GM12875 (cell line): ENCODE data around the gene PFDN1.
"Not testable (repeated sequence)": the region's sequence is repeated elsewhere in the genome, so short reads cannot be mapped to it uniquely, and the experiment has no call there.

Experiments used
- H3K4me3 ChIP-seq: one replicate; pipeline ENCODE4 v1.5.1; 2011; ENCODE audit warnings: low read depth, low read length, control low read depth
- TF ChIP-seq, protein P1 (sequence below): IDR thresholded peaks from 2 replicates; pipeline ENCODE4 v1.5.1; 2011; ENCODE audit warnings: low read depth, mild to moderate bottlenecking, control low read depth, inconsistent platforms, low read length, moderate library complexity, borderline replicate concordance; ENCODE audit not compliant: insufficient read depth

Gene PFDN1

DNA sequence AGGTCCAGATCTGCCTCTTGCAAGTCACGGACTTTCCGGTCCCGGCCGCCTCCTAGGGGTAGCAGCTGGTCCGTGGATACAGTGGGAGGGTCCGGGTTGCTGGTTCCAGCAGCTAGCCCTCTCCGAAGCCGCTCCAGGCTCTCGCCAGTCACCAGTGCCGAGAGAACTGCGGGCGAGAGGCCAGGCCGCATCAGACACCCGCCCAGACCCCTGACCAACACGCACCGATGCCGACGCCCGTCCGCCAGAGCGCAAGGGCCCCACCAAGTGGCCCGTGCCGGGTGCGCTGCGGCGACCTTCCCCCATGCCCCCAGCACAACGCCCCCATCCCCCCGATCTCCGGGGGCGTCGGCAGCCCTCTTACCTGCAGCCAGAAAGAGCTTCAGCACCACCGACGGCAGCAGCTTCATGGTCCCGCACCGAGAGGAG is 43.0 kb upstream of the PFDN1 start:
- H3K4me3 ChIP-seq, result peak overlapping the region; percentile 62
- TF ChIP-seq, protein P1, sequence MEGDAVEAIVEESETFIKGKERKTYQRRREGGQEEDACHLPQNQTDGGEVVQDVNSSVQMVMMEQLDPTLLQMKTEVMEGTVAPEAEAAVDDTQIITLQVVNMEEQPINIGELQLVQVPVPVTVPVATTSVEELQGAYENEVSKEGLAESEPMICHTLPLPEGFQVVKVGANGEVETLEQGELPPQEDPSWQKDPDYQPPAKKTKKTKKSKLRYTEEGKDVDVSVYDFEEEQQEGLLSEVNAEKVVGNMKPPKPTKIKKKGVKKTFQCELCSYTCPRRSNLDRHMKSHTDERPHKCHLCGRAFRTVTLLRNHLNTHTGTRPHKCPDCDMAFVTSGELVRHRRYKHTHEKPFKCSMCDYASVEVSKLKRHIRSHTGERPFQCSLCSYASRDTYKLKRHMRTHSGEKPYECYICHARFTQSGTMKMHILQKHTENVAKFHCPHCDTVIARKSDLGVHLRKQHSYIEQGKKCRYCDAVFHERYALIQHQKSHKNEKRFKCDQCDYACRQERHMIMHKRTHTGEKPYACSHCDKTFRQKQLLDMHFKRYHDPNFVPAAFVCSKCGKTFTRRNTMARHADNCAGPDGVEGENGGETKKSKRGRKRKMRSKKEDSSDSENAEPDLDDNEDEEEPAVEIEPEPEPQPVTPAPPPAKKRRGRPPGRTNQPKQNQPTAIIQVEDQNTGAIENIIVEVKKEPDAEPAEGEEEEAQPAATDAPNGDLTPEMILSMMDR, result peak; percentile 35; the same call in 1 of the 2 replicates

GRCh38 chr5:140344683-140345423 is 42.0 kb upstream of the PFDN1 start:
- TF ChIP-seq, protein P1, result no peak
- no peak overlapping the region for H3K4me3 ChIP-seq

GRCh38 chr5:140343849-140344248 is 40.9 kb upstream of the PFDN1 start:
- not testable (repeated sequence) for H3K4me3 ChIP-seq

DNA sequence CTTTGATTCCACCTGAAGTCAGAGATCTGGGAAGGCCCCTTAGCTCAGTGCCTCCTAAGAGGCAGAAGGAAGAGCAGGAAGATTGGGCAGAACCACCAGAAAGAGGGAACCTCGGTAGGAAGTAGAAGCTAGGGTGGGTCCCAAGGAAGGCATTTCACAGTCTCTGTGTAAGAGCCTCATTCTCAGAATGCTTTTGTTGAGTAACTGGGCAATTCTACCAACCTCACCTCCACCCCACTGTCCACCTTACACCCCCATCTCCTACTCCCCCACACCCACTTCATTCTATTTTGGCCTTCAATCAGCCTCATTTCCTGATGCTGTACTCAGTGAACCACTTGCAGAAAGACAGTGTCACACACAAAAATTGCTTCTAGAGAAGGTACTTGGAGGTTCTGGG is 40.0 kb upstream of the PFDN1 start:
- no peak overlapping the region for H3K4me3 ChIP-seq
- TF ChIP-seq, protein P1, result no peak

DNA sequence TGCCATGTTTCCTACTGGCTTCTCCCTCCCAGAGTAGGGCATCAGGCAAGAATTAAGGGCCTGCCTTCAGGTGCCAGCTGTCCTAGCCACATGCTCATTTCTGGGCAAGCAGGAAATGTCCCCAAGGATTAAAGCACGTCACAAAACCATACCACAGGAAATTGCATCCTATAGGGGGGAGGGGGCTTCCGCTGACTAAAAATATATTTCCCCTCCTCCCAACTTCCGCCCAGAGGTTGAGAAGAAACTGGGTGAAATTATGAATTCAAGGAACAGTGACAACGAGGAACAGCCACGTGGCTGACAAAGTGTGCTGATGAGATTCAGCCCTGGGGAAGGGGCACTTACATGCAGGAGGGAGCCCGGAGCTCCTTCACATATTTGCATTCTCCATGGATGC is 39.4 kb upstream of the PFDN1 start:
- TF ChIP-seq, protein P1, result no peak
- H3K4me3 ChIP-seq, result no peak overlapping the region

GRCh38 chr5:140341591-140341990 is 38.7 kb upstream of the PFDN1 start:
- TF ChIP-seq, protein P1, result no peak
- no peak overlapping the region for H3K4me3 ChIP-seq

DNA sequence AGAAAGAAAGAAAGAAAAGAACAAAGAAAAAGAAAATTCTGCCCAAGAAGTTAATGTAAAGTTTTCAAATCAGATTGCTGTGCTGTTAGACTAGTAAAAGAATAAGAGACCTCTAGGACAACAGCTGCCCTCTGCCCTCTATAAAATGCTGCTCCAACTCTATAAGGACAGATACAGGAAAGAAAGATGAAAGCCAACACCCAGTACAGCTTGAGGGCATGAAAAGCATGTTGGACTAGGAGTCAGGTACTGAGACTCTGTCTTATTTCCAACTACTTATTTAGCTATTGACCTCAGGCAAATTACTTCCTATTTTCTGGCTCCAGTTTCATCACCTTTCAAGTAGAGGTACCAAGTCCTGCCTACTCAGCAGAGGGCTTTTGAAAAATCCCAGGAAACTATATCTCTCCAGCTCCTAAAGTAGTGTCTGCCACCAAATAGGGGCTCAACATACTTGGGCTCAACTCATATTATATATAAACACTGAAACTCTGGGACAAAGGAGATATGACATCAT is 37.8 kb upstream of the PFDN1 start:
- H3K4me3 ChIP-seq, result no peak overlapping the region
- TF ChIP-seq, protein P1, result no peak
